GM18499 (cell line): Measurements from ENCODE around the gene ANAPC16.
"Not testable (repeated sequence)": the region's sequence is repeated elsewhere in the genome, so short reads cannot be mapped to it uniquely, and the experiment has no call there.

ENCODE experiments used
- ATAC-seq: cut with Tn5 transposase; IDR thresholded peaks from one replicate; pipeline ENCODE4 v1.9.1; 2021; ENCODE audit warnings: moderate number of reproducible peaks; ENCODE audit not compliant: insufficient read depth, unreplicated experiment

Gene ANAPC16

DNA sequence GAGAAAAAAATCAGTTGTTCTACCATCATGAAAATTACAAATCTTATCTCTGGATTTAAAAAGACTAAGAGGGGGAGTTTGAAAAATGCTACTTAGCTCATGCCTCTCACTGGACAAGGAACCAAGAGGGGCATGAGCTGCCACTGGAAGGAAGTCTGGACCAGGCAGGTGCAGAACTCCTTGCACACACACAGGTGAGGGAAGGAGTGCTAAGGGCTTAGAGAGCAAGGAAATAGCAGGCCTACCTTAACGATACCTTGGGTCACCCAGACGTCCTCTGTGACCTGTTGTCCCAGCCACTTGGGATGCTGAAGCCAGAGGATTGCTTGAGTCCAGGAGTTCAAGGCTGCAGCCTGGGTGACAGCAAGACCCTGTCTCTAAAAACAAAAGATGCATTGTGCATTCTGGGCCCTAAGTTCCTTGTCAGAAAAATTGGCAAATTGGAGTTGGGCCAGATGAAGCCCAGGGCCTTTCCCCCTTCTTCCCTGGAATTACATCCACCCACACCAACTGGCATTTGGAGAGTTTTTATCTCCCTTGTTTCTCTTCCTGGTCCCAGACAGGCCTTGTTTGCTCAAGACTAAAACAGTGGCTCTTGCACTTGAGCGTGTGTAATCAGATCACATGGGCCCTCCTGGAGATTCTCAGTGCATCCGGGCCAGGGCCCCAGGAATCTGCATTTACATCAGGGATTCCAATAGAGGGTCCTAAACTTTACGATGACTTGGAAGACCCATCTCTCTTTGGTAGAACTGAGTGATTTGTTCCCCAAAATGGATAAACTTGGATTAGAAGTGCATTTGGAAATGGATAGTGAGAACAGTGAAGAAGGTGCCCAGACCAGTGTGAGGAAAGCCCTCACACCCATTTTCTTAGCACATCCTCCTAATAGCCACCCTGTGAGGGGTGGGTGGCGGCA, 60.9 kb downstream of the ANAPC16 start:
- ATAC-seq, result no peak

DNA sequence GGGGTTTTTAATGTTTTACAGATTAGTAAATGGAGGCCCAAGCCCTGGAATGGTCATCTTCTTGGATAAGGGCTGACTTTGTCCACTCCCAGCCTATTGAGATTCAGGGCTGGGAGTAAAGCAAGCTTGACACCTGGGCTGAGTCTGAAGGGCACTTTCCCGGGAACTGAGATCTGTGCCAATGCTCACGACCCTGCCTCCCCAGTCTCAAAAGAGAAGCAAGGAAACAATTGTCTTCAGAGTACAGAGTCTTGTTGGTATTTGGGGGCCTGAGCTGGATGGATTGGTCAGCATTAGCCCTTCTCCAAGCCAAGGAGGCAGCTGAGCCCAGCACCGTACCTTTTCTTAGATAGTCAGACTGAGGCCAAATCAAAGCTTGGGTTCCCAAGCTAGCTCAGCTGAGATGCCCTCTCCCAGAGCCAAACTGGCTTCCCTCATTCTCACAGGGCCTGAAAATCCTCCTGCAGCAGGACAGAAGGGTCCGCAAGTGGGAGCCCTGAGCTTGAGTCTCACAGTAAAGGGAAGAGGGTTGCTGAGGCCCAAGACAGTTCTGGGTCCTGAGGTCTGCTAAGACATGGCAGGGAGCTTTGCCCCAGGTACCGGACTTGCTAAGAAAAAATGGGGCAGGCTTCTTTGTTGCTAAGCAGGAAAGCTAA, 61.7 kb downstream of the ANAPC16 start:
- ATAC-seq, result no peak

DNA sequence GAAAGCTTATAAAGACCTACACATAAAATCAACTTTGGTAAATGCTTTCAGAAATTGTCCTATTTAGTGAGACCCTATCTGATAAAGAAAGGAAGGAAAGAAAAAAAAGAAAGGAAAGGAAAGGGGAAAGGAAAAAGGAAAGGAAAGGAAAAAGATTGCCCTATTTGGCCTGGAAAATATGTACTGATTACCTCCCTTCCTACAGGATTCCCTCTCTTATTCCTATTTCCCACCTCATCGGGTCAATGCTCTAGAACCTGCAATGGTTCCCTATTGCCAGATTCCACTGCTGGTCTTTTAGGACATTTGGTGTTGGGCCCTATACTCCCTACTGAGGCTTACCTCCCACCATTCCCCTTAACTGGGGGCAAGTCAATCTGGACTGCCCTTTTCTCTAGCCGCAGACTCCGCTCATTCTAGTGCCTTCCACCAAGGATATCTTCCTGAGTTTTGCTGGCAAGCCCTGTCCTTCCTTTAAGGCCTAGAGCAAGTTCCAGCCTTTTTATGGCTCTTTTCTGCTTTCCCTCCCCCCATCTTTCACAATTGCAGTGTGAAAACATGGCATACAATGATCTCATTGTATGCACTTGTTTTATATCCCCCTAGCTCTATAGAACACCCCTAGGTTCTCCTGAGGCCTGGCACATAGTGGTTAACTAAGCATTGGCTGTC, 62.3 kb downstream of the ANAPC16 start:
- no peak for ATAC-seq

DNA sequence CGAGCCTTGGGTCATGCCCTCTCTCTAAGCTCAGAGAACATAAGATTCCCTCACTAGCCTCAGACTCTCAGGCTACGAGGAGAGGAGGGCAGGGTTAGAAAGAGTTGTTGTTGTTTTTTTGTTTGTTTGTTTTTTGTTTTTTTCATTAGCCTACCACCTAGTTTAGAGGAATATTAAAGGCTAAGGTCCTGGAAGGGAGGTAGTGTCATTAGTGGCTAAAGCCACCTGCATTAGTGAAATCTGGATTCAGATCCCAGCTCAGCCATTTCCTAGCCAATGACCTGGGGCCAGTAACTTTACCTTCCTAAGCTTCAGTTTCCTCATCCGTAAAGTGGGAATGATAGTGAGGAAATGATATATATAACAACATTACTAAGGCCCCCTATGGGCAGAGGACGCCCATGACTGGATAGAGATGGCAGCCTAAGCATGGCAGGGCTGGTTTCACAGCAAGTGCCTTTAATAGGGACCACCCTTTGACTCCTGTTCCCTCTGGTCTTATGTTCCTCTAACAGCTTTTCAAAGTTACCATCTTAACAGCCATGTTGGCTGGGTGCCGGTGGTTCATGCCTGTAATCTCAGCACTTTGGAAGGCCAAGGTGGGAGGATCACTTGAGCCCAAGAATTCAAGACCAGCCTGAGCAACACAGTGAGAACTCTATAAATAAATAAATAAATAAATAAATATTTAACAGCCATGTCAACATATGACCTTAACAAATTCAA, 63.0 kb downstream of the ANAPC16 start:
- no peak for ATAC-seq

DNA sequence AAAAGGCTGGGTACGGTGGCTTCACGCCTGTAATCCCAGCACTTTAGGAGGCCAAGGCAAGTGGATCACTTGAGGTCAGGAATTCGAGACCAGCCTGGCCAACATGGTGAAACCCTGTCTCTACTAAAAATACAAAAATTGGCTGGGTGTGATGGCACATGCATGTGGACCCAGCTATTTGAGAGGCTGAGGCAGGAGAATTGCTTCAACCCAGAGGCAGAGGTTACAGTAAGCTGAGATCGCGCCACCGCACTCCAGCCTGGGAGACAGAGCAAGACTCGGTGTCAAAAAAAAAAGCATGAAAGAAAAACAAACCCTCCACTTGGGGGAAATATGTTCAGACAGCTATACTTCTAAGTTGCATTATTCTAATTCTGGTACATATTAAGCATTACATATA, 63.8 kb downstream of the ANAPC16 start:
- ATAC-seq, result not testable (repeated sequence)

DNA sequence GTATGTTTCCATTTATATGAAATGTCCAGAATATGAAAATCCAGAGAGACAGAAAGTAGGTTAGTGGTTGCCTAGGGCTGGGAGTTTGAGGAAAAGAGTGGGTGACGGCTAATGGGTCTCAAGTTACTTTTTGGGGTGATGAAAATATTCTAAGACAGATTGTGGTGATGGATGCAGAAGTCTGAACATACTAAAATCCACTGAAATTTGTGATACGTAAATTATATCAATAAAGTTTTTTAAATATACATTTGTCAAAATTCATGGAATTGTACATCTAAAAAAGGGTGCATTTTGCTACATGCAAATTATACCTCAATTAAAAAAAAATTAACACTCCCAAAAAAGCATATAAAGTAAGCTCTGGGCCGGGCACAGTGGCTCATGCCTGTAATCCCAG, 67.3 kb downstream of the ANAPC16 start:
- ATAC-seq, result no peak
